AG09309 (cell line): Measurements from ENCODE around the gene CLCF1.

Source experiments
- DNase-seq: peaks from one replicate; pipeline ENCODE4 v3.0.0-alpha.2; 2010; ENCODE audit warnings: low read depth
- H3K4me3 ChIP-seq: 2 replicates; pipeline ENCODE4 v1.5.1; 2011; ENCODE audit warnings: mild to moderate bottlenecking, low read depth, low read length, moderate library complexity; ENCODE audit not compliant: control insufficient read depth
- CTCF ChIP-seq: IDR thresholded peaks from 2 replicates; pipeline ENCODE4 v1.5.1; 2011; ENCODE audit warnings: mild to moderate bottlenecking, low read depth, low read length, inconsistent platforms; ENCODE audit not compliant: insufficient read depth, control insufficient read depth; ENCODE audit errors: missing control alignments

Gene CLCF1

GRCh38 chr11:67392183-67392715 is 18.9 kb upstream of the CLCF1 start:
- H3K4me3 ChIP-seq, result peak overlapping the region; percentile 94
- no peak for DNase-seq
- TF ChIP-seq CTCF, result no peak

- no peak for TF ChIP-seq CTCF
- H3K4me3 ChIP-seq, result peak within 1 kb of the TSS; percentile 94
- DNase-seq, result peak; percentile 47
These were observed 18.1 kb upstream of the CLCF1 start, which contains the start of gene RAD9A for GRCh38 chr11:67391304-67392182. TSS of gene RAD9A (plus strand) at chr11:67391986. CDS start at chr11:67392045, 59 bp downstream.

GRCh38 chr11:67390947-67391303 is 17.5 kb upstream of the CLCF1 start:
- TF ChIP-seq CTCF, result no peak
- DNase-seq, result no peak
- peak overlapping the region; percentile 94 for H3K4me3 ChIP-seq

GRCh38 chr11:67389477-67389876 is 16.1 kb upstream of the CLCF1 start:
- H3K4me3 ChIP-seq, result no peak overlapping the region
- DNase-seq, result no peak
- peak; percentile 66 for TF ChIP-seq CTCF

GRCh38 chr11:67387518-67387917 is 14.1 kb upstream of the CLCF1 start:
- TF ChIP-seq CTCF, result no peak
- no peak for DNase-seq

GRCh38 chr11:67387069-67387468 is 13.7 kb upstream of the CLCF1 start:
- no peak for DNase-seq
- no peak for TF ChIP-seq CTCF
- H3K4me3 ChIP-seq, result no peak overlapping the region

More at GRCh38 chr11:67387518-67387917, 14.1 kb upstream of the CLCF1 start:
- no peak overlapping the region for H3K4me3 ChIP-seq
